Measurements from ENCODE around the gene KAZN. TPM values are rescaled to one million over a fixed set of nuclear protein-coding genes. Genes with fewer than 3 reads are reported as not detected.

KAZN gene
- total RNA-seq, 1 experiment from 2014 or later: 2.4 TPM

- Histone ChIP-seq H3K36me3 (ENCODE audit: control insufficient read depth, insufficient read depth, low read length) (no peaks in the 10 kb centered on the region), H3K9me3 (no peaks in the 10 kb centered on the region), H3K4me3 (ENCODE audit: low read depth, low read length) (no peak overlapping the region), H3K4me1 (no peaks in the 10 kb centered on the region), H3K27me3 (replicated peaks; ENCODE audit: control insufficient read depth, insufficient read depth, low read length) (no peaks in the 10 kb centered on the region)
- POLR2A ChIA-PET: no interaction called here
- no peak overlapping the region for H3K27ac Mint-ChIP-seq (ENCODE audit: unreplicated experiment)
- CTCF ChIA-PET: no interaction called here
- intact Hi-C loops (cut with micrococcal nuclease; ENCODE audit: unreplicated experiment): no loop called here
- no peak overlapping the region for H3K4me3 Mint-ChIP-seq (ENCODE audit: unreplicated experiment)
- TF ChIP-seq CTCF (IDR thresholded peaks at IDR 0.05; ENCODE audit: insufficient read depth in 1 of 2, low read depth in 1 of 2, low read length in 1 of 2, severe bottlenecking in 1 of 2, unreplicated experiment in 1 of 2): no peak
- DNase-seq: no peak
- H3K4me1 Mint-ChIP-seq (ENCODE audit: low read depth, unreplicated experiment): no peaks in the 10 kb centered on the region
- H3K36me3 Mint-ChIP-seq (ENCODE audit: insufficient read depth, unreplicated experiment): no peaks in the 10 kb centered on the region
- peaks cover 4% of the 10 kb centered on the region for H3K27me3 Mint-ChIP-seq (ENCODE audit: insufficient read depth, unreplicated experiment)
- BruUV-seq (replicated peaks): no TSS peak
- H3K9me3 Mint-ChIP-seq (ENCODE audit: unreplicated experiment): no peaks in the 10 kb centered on the region
Measured at GRCh38 chr1:14866911-14867612, 268.6 kb downstream of the KAZN start.

- Histone ChIP-seq H3K4me1 (no peaks in the 10 kb centered on the region), H3K36me3 (ENCODE audit: control insufficient read depth, insufficient read depth, low read length) (no peaks in the 10 kb centered on the region), H3K27me3 (replicated peaks; ENCODE audit: control insufficient read depth, insufficient read depth, low read length) (no peaks in the 10 kb centered on the region), H3K4me3 (ENCODE audit: low read depth, low read length) (no peak overlapping the region), H3K9me3 (no peaks in the 10 kb centered on the region)
- H3K27ac Mint-ChIP-seq (ENCODE audit: unreplicated experiment): no peak overlapping the region
- H3K27me3 Mint-ChIP-seq (ENCODE audit: insufficient read depth, unreplicated experiment): peaks cover 4% of the 10 kb centered on the region
- intact Hi-C loops (cut with micrococcal nuclease; ENCODE audit: unreplicated experiment): no loop called here
- H3K4me1 Mint-ChIP-seq (ENCODE audit: low read depth, unreplicated experiment): no peaks in the 10 kb centered on the region
- DNase-seq: no peak
- H3K4me3 Mint-ChIP-seq (ENCODE audit: unreplicated experiment): no peak overlapping the region
- H3K9me3 Mint-ChIP-seq (ENCODE audit: unreplicated experiment): no peaks in the 10 kb centered on the region
- no peaks in the 10 kb centered on the region for H3K36me3 Mint-ChIP-seq (ENCODE audit: insufficient read depth, unreplicated experiment)
- BruUV-seq (replicated peaks): no TSS peak
- ChIA-PET CTCF (no interaction called here), POLR2A (no interaction called here)
- no peak for TF ChIP-seq CTCF (IDR thresholded peaks at IDR 0.05; ENCODE audit: insufficient read depth in 1 of 2, low read depth in 1 of 2, low read length in 1 of 2, severe bottlenecking in 1 of 2, unreplicated experiment in 1 of 2)
Measured at GRCh38 chr1:14869187-14869586, 270.7 kb downstream of the KAZN start.

- Histone ChIP-seq H3K4me1 (no peaks in the 10 kb centered on the region), H3K27me3 (replicated peaks; ENCODE audit: control insufficient read depth, insufficient read depth, low read length) (no peaks in the 10 kb centered on the region), H3K36me3 (ENCODE audit: control insufficient read depth, insufficient read depth, low read length) (no peaks in the 10 kb centered on the region), H3K4me3 (ENCODE audit: low read depth, low read length) (no peak overlapping the region), H3K9me3 (no peaks in the 10 kb centered on the region)
- intact Hi-C loops (cut with micrococcal nuclease; ENCODE audit: unreplicated experiment): no loop called here
- no peak overlapping the region for H3K4me3 Mint-ChIP-seq (ENCODE audit: unreplicated experiment)
- no peak overlapping the region for H3K27ac Mint-ChIP-seq (ENCODE audit: unreplicated experiment)
- no peaks in the 10 kb centered on the region for H3K36me3 Mint-ChIP-seq (ENCODE audit: insufficient read depth, unreplicated experiment)
- H3K27me3 Mint-ChIP-seq (ENCODE audit: insufficient read depth, unreplicated experiment): no peaks in the 10 kb centered on the region
- POLR2A ChIA-PET: no interaction called here
- BruUV-seq (replicated peaks): no TSS peak
- CTCF ChIA-PET: no interaction called here
- DNase-seq: no peak
- no peaks in the 10 kb centered on the region for H3K4me1 Mint-ChIP-seq (ENCODE audit: low read depth, unreplicated experiment)
- TF ChIP-seq CTCF (IDR thresholded peaks at IDR 0.05; ENCODE audit: insufficient read depth in 1 of 2, low read depth in 1 of 2, low read length in 1 of 2, severe bottlenecking in 1 of 2, unreplicated experiment in 1 of 2): no peak
- no peaks in the 10 kb centered on the region for H3K9me3 Mint-ChIP-seq (ENCODE audit: unreplicated experiment)
Measured at GRCh38 chr1:14871218-14871970, 272.9 kb downstream of the KAZN start.

Data from Caco-2 (cell line).